Measurements from ENCODE around the gene SNAP29. TPM values are rescaled to one million over a fixed set of nuclear protein-coding genes. Genes with fewer than 3 reads are reported as not detected.

The SNAP29 gene
- total and polyA plus RNA-seq, 9 of the 15 experiments (the other 6 are each of a cell fraction or from before 2014, with no cell fraction given), result 19.5 to 250 (median 75.9) TPM

DNA sequence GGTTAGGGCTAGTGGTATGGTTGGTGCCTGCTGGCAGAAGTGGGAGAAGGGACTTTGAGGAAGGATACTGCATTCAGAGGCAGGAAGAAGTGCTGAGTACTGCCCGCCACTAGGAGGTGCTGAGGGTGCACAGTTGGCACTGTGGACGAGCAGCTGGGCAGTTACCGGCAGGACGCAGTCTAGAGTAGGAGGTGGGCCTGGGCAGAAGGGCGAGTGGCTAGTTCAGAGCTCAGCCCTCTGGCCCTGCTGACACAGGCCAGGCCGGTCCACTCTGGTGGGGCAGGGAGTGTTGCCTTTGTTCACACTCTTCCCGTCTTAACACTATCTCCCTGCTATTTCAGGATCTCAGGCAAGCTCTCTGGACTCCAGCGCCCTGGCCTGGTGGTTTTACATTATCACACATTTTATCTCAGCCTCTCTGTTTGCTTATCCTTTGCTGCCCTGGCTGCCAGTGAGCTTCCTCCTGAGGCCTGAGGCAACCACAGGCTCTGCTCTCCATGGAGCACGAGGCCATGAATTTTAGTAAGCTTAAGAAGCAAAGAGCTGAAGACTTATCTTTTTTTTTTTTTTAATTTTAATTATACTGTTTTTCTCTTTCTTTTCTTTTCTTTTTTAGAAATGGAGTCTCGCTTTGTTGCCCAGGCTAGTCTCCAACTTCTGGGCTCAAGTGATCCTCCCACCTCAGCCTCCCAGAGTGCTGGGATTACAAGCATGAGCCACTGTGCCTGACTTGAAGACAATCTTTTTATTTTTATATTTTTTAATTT, 26.9 kb downstream of the SNAP29 start (continued):
- TF ChIP-seq LCOR (CRISPR knock-in tag; IDR thresholded peaks at IDR 0.05), result no peak; the same call in none of the 2 replicates
- TF ChIP-seq ZNF586 (CRISPR knock-in tag; conservative IDR thresholded peaks at IDR 0.05), result no peak
- TF ChIP-seq, protein P1, sequence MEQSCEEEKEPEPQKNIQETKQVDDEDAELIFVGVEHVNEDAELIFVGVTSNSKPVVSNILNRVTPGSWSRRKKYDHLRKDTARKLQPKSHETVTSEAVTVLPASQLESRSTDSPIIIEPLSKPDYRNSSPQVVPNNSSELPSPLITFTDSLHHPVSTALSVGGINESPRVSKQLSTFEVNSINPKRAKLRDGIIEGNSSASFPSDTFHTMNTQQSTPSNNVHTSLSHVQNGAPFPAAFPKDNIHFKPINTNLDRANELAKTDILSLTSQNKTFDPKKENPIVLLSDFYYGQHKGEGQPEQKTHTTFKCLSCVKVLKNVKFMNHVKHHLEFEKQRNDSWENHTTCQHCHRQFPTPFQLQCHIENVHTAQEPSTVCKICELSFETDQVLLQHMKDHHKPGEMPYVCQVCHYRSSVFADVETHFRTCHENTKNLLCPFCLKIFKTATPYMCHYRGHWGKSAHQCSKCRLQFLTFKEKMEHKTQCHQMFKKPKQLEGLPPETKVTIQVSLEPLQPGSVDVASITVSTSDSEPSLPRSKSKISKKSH (CRISPR knock-in tag; IDR thresholded peaks at IDR 0.05), result no peak
- no peak for TF ChIP-seq PCBP1 (IDR thresholded peaks at IDR 0.05; ENCODE audit: low read depth, low read length, poor library complexity, severe bottlenecking)
- TF ChIP-seq NFRKB (IDR thresholded peaks at IDR 0.05; ENCODE audit: low read depth), result peak; percentile 56; the same call in 1 of the 2 replicates
- TF ChIP-seq, protein P2, sequence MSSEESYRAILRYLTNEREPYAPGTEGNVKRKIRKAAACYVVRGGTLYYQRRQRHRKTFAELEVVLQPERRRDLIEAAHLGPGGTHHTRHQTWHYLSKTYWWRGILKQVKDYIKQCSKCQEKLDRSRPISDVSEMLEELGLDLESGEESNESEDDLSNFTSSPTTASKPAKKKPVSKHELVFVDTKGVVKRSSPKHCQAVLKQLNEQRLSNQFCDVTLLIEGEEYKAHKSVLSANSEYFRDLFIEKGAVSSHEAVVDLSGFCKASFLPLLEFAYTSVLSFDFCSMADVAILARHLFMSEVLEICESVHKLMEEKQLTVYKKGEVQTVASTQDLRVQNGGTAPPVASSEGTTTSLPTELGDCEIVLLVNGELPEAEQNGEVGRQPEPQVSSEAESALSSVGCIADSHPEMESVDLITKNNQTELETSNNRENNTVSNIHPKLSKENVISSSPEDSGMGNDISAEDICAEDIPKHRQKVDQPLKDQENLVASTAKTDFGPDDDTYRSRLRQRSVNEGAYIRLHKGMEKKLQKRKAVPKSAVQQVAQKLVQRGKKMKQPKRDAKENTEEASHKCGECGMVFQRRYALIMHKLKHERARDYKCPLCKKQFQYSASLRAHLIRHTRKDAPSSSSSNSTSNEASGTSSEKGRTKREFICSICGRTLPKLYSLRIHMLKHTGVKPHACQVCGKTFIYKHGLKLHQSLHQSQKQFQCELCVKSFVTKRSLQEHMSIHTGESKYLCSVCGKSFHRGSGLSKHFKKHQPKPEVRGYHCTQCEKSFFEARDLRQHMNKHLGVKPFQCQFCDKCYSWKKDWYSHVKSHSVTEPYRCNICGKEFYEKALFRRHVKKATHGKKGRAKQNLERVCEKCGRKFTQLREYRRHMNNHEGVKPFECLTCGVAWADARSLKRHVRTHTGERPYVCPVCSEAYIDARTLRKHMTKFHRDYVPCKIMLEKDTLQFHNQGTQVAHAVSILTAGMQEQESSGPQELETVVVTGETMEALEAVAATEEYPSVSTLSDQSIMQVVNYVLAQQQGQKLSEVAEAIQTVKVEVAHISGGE (CRISPR knock-in tag; IDR thresholded peaks at IDR 0.05), result peak in 2 of 3 experiments; percentile 25 to 75; a peak in 2 of 6 replicates
- no peak for TF ChIP-seq TOE1 (IDR thresholded peaks at IDR 0.05; ENCODE audit: borderline replicate concordance)
- TF ChIP-seq TOE1 (CRISPR knock-in tag; IDR thresholded peaks at IDR 0.05; ENCODE audit: borderline replicate concordance, low read depth), result peak; percentile 99
- TF ChIP-seq ZFP36 (IDR thresholded peaks at IDR 0.05; ENCODE audit: low read depth, low read length, partially characterized antibody), result peak; percentile 82
- TF ChIP-seq CBX1 (IDR thresholded peaks at IDR 0.05; ENCODE audit: low read depth), result peak; percentile 89; the same call in 1 of the 2 replicates
- peak; percentile 72 to 79 for TF ChIP-seq NRF1 (conservative IDR thresholded peaks at IDR 0.05 in 1 of 2, IDR thresholded peaks at IDR 0.05 in 1 of 2)
- no peak for TF ChIP-seq MED1 (CRISPR knock-in tag; IDR thresholded peaks at IDR 0.05; ENCODE audit: borderline replicate concordance)
- TF ChIP-seq, protein P3, sequence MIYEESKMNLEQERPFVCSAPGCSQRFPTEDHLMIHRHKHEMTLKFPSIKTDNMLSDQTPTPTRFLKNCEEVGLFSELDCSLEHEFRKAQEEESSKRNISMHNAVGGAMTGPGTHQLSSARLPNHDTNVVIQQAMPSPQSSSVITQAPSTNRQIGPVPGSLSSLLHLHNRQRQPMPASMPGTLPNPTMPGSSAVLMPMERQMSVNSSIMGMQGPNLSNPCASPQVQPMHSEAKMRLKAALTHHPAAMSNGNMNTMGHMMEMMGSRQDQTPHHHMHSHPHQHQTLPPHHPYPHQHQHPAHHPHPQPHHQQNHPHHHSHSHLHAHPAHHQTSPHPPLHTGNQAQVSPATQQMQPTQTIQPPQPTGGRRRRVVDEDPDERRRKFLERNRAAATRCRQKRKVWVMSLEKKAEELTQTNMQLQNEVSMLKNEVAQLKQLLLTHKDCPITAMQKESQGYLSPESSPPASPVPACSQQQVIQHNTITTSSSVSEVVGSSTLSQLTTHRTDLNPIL (CRISPR knock-in tag; IDR thresholded peaks at IDR 0.05), result no peak; the same call in 1 of the 2 replicates
- peak; percentile 76 for TF ChIP-seq ZNF239 (CRISPR knock-in tag; IDR thresholded peaks at IDR 0.05)
- TF ChIP-seq, protein P4, sequence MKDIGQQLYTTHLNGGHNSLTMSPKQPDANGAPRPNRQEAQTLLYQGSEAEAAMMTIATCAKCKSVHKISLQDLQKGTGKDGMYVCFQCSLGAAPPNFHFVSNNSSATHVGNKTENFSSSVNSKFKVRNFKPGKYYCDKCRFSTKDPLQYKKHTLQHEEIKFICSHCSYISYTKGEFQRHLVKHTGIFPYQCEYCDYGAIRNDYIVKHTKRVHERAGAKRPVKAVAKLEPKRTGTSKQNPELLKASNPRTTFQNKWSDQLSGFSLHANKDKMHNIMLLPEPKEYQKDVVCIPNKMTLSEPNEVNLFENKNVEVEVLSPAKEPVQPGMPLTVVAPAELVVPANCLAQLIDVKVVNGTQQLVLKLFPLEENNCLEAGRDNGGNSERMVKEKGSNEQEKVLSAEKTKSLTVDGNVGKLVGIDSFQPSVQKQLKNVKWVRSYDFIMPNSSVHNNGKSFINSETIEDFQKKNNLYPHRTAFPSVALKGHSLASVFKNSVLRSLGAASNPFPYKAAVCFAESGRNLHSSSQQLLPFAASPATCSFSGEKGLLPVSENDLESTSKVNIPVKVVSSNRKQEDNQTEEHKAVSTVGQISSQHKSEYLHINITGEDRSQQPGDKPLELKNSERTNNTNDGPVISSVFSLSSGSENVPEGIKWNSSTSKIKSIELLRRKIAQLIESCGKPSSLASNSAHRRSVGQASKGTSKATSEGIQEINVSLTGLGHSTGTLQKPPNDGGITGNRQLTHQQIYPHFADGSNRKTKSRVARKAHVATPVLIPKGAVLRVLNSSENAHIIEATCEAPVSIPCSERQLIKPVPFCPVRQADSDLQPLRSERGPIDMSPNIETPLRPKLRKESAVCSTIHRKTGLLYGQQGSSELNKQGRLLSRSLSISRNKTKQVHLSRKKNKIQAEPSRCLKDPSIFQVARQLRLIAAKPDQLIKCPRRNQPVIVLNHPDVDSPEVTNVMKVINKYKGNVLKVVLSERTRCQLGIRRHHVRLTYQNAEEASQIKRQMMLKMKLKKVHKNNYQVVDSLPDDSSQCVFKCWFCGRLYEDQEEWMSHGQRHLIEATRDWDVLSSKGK (CRISPR knock-in tag; IDR thresholded peaks at IDR 0.05), result no peak
